GM12865 (cell line): ENCODE data around the gene MXRA7.

ENCODE experiments used
- DNase-seq: peaks from one replicate; pipeline ENCODE4 v3.0.0; 2010; ENCODE audit warnings: low read depth
- H3K4me3 ChIP-seq: 2 replicates; pipeline ENCODE4 v1.5.1; 2011; ENCODE audit warnings: mild to moderate bottlenecking, low read depth, low read length, control low read depth
- TF ChIP-seq, protein P1 (sequence below): IDR thresholded peaks from 2 replicates; pipeline ENCODE4 v1.5.1; 2011; ENCODE audit warnings: low read length, control low read depth, low read depth, inconsistent platforms; ENCODE audit not compliant: insufficient read depth; ENCODE audit errors: missing control alignments

Gene MXRA7

GRCh38 chr17:76689859-76690258 is 20.9 kb downstream of the MXRA7 start:
- TF ChIP-seq, protein P1, sequence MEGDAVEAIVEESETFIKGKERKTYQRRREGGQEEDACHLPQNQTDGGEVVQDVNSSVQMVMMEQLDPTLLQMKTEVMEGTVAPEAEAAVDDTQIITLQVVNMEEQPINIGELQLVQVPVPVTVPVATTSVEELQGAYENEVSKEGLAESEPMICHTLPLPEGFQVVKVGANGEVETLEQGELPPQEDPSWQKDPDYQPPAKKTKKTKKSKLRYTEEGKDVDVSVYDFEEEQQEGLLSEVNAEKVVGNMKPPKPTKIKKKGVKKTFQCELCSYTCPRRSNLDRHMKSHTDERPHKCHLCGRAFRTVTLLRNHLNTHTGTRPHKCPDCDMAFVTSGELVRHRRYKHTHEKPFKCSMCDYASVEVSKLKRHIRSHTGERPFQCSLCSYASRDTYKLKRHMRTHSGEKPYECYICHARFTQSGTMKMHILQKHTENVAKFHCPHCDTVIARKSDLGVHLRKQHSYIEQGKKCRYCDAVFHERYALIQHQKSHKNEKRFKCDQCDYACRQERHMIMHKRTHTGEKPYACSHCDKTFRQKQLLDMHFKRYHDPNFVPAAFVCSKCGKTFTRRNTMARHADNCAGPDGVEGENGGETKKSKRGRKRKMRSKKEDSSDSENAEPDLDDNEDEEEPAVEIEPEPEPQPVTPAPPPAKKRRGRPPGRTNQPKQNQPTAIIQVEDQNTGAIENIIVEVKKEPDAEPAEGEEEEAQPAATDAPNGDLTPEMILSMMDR, result no peak
- no peak overlapping the region for H3K4me3 ChIP-seq

DNA sequence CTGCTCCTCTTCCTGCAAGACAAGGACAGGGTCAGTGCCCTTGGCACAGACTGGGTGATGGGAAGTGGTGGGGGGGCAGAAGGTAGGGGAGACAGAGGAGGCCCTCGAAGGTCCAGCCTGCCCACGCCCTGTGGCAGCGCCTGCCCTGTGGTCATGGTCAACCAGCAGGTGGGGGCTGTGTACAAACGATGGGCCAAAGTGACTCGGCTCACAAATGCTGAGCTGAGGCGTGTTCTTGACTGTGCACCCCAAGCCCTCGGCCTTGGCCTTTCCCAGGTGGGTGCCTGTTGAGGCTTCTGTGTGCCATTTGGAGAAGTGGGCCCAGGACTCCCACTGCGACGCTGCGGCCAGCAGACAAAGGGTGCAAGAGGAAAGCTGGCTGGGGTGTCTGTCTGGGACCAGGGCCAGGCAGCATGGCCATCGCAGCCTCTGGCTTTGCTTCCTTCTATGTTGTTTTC is 22.6 kb downstream of the MXRA7 start:
- no peak for DNase-seq
- TF ChIP-seq, protein P1, result no peak
- no peak overlapping the region for H3K4me3 ChIP-seq

More at GRCh38 chr17:76689859-76690258, 20.9 kb downstream of the MXRA7 start:
- DNase-seq, result no peak

GRCh38 chr17:76687298-76688164 is 23.2 kb downstream of the MXRA7 start:
- no peak for DNase-seq
- H3K4me3 ChIP-seq, result no peak overlapping the region
- TF ChIP-seq, protein P1, result no peak

GRCh38 chr17:76686538-76687297 is 24.0 kb downstream of the MXRA7 start:
- no peak for DNase-seq
- H3K4me3 ChIP-seq, result no peak overlapping the region
- TF ChIP-seq, protein P1, result no peak

GRCh38 chr17:76685846-76686245 is 24.9 kb downstream of the MXRA7 start:
- TF ChIP-seq, protein P1, result no peak
- DNase-seq, result no peak
- H3K4me3 ChIP-seq, result no peak overlapping the region

DNA sequence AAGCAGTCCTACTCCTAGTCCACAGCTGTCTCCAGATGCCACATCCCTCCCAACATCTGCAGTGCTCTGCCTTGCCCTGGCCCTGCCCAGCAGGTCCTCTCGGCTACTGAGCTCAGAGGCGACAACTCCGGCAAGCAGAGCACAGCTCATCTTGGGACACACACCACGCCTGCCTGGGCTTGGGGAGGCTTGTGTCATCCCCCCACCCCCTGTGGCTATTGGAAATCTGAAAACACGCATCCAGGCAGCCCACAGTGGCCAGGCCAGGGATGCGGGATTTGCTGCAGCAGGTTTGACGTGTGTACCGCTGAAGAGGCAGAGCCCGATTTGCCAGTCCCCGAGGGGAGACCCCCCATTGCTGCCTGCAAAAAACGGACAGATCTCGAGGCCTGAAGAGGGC is 25.4 kb downstream of the MXRA7 start:
- H3K4me3 ChIP-seq, result no peak overlapping the region
- DNase-seq, result no peak
- TF ChIP-seq, protein P1, result no peak
